ENCODE results near the gene FGD6. TPM values are rescaled to one million over a fixed set of nuclear protein-coding genes. Genes with fewer than 3 reads are reported as not detected.

FGD6 gene
- total and polyA plus RNA-seq, 8 donors, result 13.8 to 36.0 (median 16.0) TPM

DNA sequence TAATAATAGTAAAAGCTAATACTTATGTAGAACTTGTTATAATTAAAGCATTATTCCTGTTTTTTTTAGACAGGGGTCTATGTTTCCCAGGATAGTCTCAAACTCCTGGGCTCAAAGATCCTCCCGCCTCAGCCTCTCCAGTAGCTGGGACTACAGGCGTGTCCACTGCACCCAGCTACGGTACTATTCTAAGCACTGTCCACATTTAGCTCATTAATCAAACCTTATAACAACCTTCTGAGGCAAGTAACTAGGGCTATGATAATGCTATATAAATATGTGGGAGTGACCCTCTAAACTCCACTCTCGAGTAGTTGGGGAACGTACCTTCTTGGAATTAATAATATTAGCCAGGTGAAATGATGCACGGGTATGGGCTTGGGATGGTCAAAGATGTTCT is 83.2 kb downstream of the FGD6 start:
- intact Hi-C loops (cut with DNase I), result loop anchor here in 1 of 2 donors (10.0 kb wide), 1 partner anchor 81 kb away; the partner anchor contains the start of genes FGD6 and VEZT
- no peak overlapping the region for H3K27ac ChIP-seq
- H3K9me3 ChIP-seq, result no peaks in the 10 kb centered on the region
- no peaks in the 10 kb centered on the region for H3K27me3 ChIP-seq
- ATAC-seq (no peak), DNase-seq (no peak)
- no peak overlapping the region for H3K4me3 ChIP-seq
- H3K4me1 ChIP-seq, result peaks cover 4 to 28% of the 10 kb centered on the region in 2 donors
- no peaks in the 10 kb centered on the region for H3K36me3 ChIP-seq
- no peak for TF ChIP-seq CTCF (IDR thresholded peaks at IDR 0.05)

- no peaks in the 10 kb centered on the region for H3K9me3 ChIP-seq
- H3K27ac ChIP-seq, result peak overlapping the region; percentile 2 to 31
- intact Hi-C loops (cut with DNase I), result loop anchor here in 1 of 2 donors (10.0 kb wide), 1 partner anchor 83 kb away; the partner anchor contains the start of genes FGD6 and VEZT
- no peaks in the 10 kb centered on the region for H3K27me3 ChIP-seq
- no peaks in the 10 kb centered on the region for H3K36me3 ChIP-seq
- ATAC-seq (peak; percentile 48), DNase-seq (no peak)
- no peak overlapping the region for H3K4me3 ChIP-seq
- peaks cover 4 to 28% of the 10 kb centered on the region in 2 donors for H3K4me1 ChIP-seq
- TF ChIP-seq CTCF (IDR thresholded peaks at IDR 0.05), result no peak
These were observed 85.5 kb downstream of the FGD6 start for GRCh38 chr12:95131589-95132340.

DNA sequence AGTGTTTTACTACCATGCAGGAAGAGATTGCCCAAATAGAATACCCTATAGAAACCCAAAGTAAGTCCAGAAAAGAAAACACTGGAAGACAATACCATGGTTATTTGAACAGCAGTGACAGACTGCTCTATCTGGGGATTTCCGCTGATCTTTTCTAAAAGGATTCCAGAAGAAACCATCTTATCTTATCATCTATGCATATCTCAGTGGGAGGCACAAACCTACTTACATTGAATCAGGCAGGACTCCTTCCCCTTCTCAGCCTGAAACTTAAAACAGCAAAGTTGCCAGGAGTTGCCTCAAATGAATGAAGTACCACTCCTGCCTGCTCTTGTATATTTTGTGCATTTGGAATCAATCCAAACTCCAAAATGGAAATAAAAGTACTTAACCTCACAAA is 87.2 kb downstream of the FGD6 start:
- Histone ChIP-seq H3K4me1 (peaks cover 4 to 28% of the 10 kb centered on the region in 2 donors), H3K27me3 (no peaks in the 10 kb centered on the region), H3K4me3 (no peak overlapping the region), H3K36me3 (no peaks in the 10 kb centered on the region), H3K9me3 (no peaks in the 10 kb centered on the region), H3K27ac (peak overlapping the region in 1 of 2 donors; percentile 13)
- TF ChIP-seq CTCF (IDR thresholded peaks at IDR 0.05), result no peak
- DNase-seq, result no peak
- intact Hi-C loops (cut with DNase I), result loop anchor here in 1 of 2 donors (10.0 kb wide), 1 partner anchor 85 kb away; the partner anchor contains the start of genes FGD6 and VEZT
- ATAC-seq, result peak; percentile 35

- intact Hi-C loops (cut with DNase I), result no loop called here
- Histone ChIP-seq H3K9me3 (no peaks in the 10 kb centered on the region), H3K27me3 (no peaks in the 10 kb centered on the region), H3K36me3 (no peaks in the 10 kb centered on the region), H3K4me1 (peaks cover 4 to 33% of the 10 kb centered on the region in 2 donors), H3K27ac (no peak overlapping the region), H3K4me3 (no peak overlapping the region)
- no peak for TF ChIP-seq CTCF (IDR thresholded peaks at IDR 0.05)
- ATAC-seq, result no peak
- no peak for DNase-seq
These were observed 88.2 kb downstream of the FGD6 start for GRCh38 chr12:95129115-95129514.

DNA sequence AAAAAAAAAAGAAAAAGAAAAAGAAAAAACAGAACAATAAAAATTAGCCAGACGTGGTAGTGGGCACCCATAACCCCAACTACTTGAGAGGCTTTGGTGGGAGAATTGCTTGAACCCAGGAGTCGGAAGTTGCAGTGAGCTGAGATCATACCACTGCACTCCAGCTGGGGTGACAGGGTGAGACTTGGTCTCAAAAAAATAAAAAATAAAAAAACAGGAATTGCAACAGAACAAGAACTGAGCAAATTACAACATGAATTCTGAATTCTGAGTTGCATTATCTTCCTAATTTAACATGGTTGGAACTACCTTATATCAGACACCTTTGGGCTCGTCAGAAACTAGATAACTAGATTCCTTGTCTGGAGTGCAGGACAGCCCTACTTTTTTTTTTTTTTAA is 90.5 kb downstream of the FGD6 start:
- H3K27me3 ChIP-seq, result no peaks in the 10 kb centered on the region
- TF ChIP-seq CTCF (IDR thresholded peaks at IDR 0.05), result no peak
- no peak overlapping the region for H3K4me3 ChIP-seq
- no peak overlapping the region for H3K27ac ChIP-seq
- intact Hi-C loops (cut with DNase I), result no loop called here
- no peak for DNase-seq
- H3K9me3 ChIP-seq, result no peaks in the 10 kb centered on the region
- no peaks in the 10 kb centered on the region for H3K36me3 ChIP-seq
- ATAC-seq, result no peak
- peaks cover 4 to 13% of the 10 kb centered on the region in 2 donors for H3K4me1 ChIP-seq

Measured in left lung (tissue), 10 donors.